Measurements from ENCODE around the gene ZNRF1. TPM values are rescaled to one million over a fixed set of nuclear protein-coding genes. Genes with fewer than 3 reads are reported as not detected.

Gene ZNRF1
- total RNA-seq, 1 experiment from 2014 or later = 48.2 TPM

DNA sequence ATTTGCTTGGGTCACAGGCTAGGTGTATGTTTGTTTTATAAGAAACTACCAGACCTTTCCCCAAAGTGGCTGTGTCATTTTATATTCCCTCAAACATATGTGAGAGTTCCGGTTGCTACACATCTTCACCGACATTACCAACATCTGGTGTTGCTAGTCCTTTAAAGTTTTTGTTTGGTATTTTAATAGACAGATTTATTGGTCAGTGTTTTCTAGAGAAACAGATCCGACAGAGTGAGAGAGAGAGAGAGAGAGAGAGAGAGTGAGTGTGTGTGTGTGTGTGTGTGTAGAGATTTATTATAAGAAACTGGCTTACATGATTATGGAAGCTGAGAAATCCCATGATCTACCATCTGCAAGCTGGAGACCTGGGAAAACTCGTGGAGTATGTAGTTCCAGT is 86.7 kb downstream of the ZNRF1 start:
- intact Hi-C loops (cut with micrococcal nuclease) = no loop called here
- no peak for DNase-seq (ENCODE audit: low read depth, low spot score)
- peaks cover 44% of the 10 kb centered on the region for H3K79me2 ChIP-seq (ENCODE audit: insufficient read depth, low read length)
- no peak overlapping the region for H2AFZ ChIP-seq (ENCODE audit: low read depth, low read length, poor library complexity, severe bottlenecking)
- ChIA-PET POLR2A (no interaction called here), CTCF (no interaction called here), RAD21 (ENCODE audit: low non-redundant PET in 1 of 2, low total read pairs in 2 of 2, uncharacterized antibody in 2 of 2, unreplicated experiment in 2 of 2) (no interaction called here)
- no peaks in the 10 kb centered on the region for H4K20me1 ChIP-seq (ENCODE audit: insufficient read depth)
- no peaks in the 10 kb centered on the region for H3K9me3 ChIP-seq (ENCODE audit: control insufficient read depth in 1 of 2, insufficient read depth in 1 of 2, low read depth in 1 of 2, low read length in 2 of 2)
- H3K27ac ChIP-seq (ENCODE audit: low read depth, low read length) = no peak overlapping the region
- no peaks in the 10 kb centered on the region for H3K27me3 ChIP-seq (ENCODE audit: insufficient read depth, low read length)
- TF ChIP-seq CBX3 (IDR thresholded peaks at IDR 0.05; ENCODE audit: low read depth) (no peak), RAD21 (IDR thresholded peaks at IDR 0.05; ENCODE audit: low read depth) (no peak), SP1 (IDR thresholded peaks at IDR 0.05; ENCODE audit: low read depth) (no peak), JUND (IDR thresholded peaks at IDR 0.05) (no peak), TCF7L2 (IDR thresholded peaks at IDR 0.05; ENCODE audit: borderline replicate concordance, extremely low read depth, insufficient read depth, insufficient read length) (no peak), EGR1 (IDR thresholded peaks at IDR 0.05; ENCODE audit: low read depth) (no peak), EZH2phosphoT487 (IDR thresholded peaks at IDR 0.05; ENCODE audit: borderline replicate concordance) (no peak), CEBPB (IDR thresholded peaks at IDR 0.05; ENCODE audit: low read depth) (no peak), POLR2A (IDR thresholded peaks at IDR 0.05; ENCODE audit: borderline replicate concordance, extremely low read depth, insufficient read depth, insufficient read length) (no peak), ZFX (IDR thresholded peaks at IDR 0.05) (no peak), POLR2AphosphoS5 (IDR thresholded peaks at IDR 0.05; ENCODE audit: low read depth, low read length) (no peak), SRF (IDR thresholded peaks at IDR 0.05; ENCODE audit: low read depth) (no peak)
- TF ChIP-seq, protein P1, sequence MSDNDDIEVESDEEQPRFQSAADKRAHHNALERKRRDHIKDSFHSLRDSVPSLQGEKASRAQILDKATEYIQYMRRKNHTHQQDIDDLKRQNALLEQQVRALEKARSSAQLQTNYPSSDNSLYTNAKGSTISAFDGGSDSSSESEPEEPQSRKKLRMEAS (IDR thresholded peaks at IDR 0.05) = no peak
- TF ChIP-seq, protein P2, sequence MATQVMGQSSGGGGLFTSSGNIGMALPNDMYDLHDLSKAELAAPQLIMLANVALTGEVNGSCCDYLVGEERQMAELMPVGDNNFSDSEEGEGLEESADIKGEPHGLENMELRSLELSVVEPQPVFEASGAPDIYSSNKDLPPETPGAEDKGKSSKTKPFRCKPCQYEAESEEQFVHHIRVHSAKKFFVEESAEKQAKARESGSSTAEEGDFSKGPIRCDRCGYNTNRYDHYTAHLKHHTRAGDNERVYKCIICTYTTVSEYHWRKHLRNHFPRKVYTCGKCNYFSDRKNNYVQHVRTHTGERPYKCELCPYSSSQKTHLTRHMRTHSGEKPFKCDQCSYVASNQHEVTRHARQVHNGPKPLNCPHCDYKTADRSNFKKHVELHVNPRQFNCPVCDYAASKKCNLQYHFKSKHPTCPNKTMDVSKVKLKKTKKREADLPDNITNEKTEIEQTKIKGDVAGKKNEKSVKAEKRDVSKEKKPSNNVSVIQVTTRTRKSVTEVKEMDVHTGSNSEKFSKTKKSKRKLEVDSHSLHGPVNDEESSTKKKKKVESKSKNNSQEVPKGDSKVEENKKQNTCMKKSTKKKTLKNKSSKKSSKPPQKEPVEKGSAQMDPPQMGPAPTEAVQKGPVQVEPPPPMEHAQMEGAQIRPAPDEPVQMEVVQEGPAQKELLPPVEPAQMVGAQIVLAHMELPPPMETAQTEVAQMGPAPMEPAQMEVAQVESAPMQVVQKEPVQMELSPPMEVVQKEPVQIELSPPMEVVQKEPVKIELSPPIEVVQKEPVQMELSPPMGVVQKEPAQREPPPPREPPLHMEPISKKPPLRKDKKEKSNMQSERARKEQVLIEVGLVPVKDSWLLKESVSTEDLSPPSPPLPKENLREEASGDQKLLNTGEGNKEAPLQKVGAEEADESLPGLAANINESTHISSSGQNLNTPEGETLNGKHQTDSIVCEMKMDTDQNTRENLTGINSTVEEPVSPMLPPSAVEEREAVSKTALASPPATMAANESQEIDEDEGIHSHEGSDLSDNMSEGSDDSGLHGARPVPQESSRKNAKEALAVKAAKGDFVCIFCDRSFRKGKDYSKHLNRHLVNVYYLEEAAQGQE (IDR thresholded peaks at IDR 0.05; ENCODE audit: low read depth) = no peak
- TF ChIP-seq, protein P3, sequence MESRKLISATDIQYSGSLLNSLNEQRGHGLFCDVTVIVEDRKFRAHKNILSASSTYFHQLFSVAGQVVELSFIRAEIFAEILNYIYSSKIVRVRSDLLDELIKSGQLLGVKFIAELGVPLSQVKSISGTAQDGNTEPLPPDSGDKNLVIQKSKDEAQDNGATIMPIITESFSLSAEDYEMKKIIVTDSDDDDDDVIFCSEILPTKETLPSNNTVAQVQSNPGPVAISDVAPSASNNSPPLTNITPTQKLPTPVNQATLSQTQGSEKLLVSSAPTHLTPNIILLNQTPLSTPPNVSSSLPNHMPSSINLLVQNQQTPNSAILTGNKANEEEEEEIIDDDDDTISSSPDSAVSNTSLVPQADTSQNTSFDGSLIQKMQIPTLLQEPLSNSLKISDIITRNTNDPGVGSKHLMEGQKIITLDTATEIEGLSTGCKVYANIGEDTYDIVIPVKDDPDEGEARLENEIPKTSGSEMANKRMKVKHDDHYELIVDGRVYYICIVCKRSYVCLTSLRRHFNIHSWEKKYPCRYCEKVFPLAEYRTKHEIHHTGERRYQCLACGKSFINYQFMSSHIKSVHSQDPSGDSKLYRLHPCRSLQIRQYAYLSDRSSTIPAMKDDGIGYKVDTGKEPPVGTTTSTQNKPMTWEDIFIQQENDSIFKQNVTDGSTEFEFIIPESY (IDR thresholded peaks at IDR 0.05; ENCODE audit: extremely low read depth, insufficient replicate concordance, low read length) = no peak
- TF ChIP-seq, protein P4, sequence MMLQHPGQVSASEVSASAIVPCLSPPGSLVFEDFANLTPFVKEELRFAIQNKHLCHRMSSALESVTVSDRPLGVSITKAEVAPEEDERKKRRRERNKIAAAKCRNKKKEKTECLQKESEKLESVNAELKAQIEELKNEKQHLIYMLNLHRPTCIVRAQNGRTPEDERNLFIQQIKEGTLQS (IDR thresholded peaks at IDR 0.05) = no peak
- TF ChIP-seq, protein P5, sequence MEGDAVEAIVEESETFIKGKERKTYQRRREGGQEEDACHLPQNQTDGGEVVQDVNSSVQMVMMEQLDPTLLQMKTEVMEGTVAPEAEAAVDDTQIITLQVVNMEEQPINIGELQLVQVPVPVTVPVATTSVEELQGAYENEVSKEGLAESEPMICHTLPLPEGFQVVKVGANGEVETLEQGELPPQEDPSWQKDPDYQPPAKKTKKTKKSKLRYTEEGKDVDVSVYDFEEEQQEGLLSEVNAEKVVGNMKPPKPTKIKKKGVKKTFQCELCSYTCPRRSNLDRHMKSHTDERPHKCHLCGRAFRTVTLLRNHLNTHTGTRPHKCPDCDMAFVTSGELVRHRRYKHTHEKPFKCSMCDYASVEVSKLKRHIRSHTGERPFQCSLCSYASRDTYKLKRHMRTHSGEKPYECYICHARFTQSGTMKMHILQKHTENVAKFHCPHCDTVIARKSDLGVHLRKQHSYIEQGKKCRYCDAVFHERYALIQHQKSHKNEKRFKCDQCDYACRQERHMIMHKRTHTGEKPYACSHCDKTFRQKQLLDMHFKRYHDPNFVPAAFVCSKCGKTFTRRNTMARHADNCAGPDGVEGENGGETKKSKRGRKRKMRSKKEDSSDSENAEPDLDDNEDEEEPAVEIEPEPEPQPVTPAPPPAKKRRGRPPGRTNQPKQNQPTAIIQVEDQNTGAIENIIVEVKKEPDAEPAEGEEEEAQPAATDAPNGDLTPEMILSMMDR (IDR thresholded peaks at IDR 0.05 in 2 of 3, conservative IDR thresholded peaks at IDR 0.05 in 1 of 3; ENCODE audit: borderline replicate concordance in 1 of 3, insufficient read depth in 1 of 3, low read depth in 2 of 3, low read length in 2 of 3) = no peak
- H3K36me3 ChIP-seq (ENCODE audit: control insufficient read depth in 1 of 2, insufficient read depth in 2 of 2, low read length in 2 of 2) = no peaks in the 10 kb centered on the region
- no peak overlapping the region for H3K4me2 ChIP-seq (ENCODE audit: low read length)
- H3K4me3 ChIP-seq (replicated peaks in 1 of 2; ENCODE audit: low read depth in 1 of 2, low read length in 2 of 2) = no peak overlapping the region
- no peaks in the 10 kb centered on the region for H3K9me2 ChIP-seq (ENCODE audit: insufficient read depth)
- peaks cover 23 to 40% of the 10 kb centered on the region in 2 experiments for H3K4me1 ChIP-seq (ENCODE audit: control insufficient read depth in 1 of 2, insufficient read depth in 2 of 2, low read length in 2 of 2)
- no peak overlapping the region for H3K9ac ChIP-seq (ENCODE audit: low read length)
- BruUV-seq (replicated peaks) = no TSS peak
- ATAC-seq = no peak
